Eye (tissue), 1 donor: ENCODE data around the gene SNX27.
"Not testable (repeated sequence)": the region's sequence is repeated elsewhere in the genome, so short reads cannot be mapped to it uniquely, and the experiment has no call there.

Experiments
- DNase-seq: peaks from one replicate; pipeline ENCODE4 v3.0.0-alpha.2; 2015

The SNX27 gene

DNA sequence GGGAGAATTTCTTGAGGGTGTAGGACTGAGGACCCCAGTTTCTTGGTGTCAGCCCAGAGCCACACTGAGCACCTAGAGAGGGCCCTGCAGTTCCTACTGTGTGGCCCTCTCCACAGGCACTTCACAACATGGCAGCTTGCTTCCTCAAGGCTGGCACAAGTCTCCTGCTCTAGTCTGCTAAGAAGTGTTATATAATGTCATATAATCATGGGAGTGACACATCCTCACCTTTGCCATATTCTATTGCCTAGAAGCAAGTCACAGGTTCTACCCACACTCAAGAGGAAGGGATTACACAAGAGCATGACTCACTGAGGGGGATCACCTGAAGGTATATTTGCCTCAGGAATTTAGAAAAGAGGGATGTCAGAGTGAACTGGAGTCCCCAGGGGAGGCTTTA, 5.5 kb upstream of the SNX27 start:
- no peak for DNase-seq

GRCh38 chr1:151606857-151607256, 5.0 kb upstream of the SNX27 start:
- no peak for DNase-seq

DNA sequence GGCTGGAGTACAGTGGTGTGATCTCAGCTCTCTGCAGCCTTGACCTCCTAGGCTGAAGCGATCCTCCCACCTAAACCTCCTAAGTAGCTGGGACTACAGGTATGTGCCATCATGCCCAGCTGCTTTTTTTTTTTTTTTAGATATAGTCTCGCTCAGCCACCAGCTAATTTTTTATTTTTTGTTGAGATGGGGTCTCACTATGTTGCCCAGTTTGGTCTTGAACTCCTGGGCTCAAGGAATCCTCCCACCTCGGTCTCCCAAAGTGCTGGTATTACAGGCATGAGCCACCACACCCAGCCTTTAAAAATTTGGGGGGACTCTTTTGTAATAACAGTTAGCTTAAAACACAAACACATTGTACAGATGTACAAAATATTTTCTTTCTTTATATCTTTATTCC, 1.7 kb upstream of the SNX27 start:
- DNase-seq: no peak

GRCh38 chr1:151611288-151611790, 511 bp upstream of the SNX27 start:
- DNase-seq: no peak

DNA sequence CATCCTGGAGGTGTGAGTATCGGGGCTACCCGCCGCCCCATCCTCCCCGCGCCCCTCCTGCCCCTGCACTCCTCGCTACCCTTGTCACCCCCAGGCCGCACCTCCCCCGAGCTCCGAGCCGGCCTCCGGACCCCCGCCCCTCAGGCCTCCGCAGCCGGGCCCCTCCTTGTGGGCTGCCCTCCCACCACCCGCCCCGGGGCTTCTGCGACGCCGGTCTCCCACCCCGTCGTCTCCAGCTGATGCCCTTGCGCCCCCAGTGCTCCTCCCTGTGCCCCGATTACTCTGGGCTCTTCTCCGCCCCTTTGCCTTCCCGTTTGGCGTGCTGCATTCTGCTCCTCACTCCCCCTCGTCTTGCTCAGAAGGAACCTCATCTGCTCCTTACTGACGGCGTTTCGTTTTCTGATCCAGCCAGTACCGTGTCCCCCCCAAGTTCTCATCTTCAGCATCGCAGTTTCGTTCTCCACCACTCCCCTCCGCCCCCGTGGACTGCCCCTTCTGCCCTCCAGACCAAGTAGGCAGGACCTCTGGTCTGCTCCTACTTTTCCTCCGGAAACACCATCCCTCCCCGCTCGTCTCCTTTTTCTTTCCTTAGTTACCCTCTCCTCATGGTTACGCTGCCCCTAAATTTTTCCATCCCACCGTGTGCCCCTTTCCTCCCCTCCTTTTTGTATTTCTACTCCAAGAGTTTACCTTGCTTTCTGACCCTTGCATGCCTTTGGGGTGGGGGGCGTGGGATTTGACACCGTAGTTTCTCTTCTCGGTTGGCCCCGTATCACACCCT, 841 bp downstream of the SNX27 start:
- peak; percentile 72 for DNase-seq

DNA sequence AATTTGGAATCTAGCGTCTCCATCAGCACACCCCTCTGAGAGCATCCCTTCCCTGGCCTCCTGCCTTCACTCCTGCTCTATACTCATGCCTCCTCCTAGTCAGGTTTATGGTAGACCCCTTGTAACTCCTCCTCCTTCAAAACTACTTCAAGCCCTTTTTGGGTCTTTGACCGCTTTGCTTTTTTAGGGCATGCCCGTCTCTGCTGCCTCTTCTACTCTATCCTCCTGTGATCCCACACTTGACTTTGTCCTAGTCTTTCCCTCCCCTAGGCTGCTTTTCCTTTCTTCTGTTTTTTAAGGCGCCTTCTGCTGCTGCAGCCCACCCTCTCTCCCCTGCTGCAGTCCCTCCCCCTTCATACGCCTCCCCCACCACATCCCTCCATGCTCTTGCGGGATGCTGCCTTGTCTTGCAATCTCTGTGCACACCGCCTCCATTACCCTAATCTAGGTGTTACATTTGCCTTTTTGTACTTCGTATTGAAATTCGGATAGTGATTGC, 1.5 kb downstream of the SNX27 start:
- DNase-seq: peak; percentile 49

GRCh38 chr1:151615711-151616504, 4.1 kb downstream of the SNX27 start:
- DNase-seq: no peak

- DNase-seq: no peak
Observed at GRCh38 chr1:151616505-151616849, 4.6 kb downstream of the SNX27 start.

DNA sequence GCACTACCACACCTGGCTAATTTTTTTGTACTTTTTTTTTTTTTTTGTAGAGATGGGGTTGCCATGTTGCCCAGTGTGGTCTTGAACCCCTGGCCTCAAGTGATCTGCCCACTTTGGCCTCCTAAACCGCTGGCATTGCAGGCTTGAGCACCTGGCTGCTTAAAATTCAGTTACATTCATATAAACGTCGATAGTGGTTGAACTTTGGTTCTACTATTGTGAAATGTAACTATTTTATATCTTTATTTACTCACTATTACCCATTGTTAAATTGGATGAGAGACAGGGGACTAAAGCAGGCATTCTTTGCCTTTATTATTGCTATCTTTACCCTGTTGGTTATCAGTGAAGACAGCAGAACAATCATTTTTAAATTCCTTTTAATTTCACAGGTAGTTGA, 6.2 kb downstream of the SNX27 start:
- DNase-seq: no peak

GRCh38 chr1:151618470-151618869, 6.6 kb downstream of the SNX27 start:
- DNase-seq: no peak

DNA sequence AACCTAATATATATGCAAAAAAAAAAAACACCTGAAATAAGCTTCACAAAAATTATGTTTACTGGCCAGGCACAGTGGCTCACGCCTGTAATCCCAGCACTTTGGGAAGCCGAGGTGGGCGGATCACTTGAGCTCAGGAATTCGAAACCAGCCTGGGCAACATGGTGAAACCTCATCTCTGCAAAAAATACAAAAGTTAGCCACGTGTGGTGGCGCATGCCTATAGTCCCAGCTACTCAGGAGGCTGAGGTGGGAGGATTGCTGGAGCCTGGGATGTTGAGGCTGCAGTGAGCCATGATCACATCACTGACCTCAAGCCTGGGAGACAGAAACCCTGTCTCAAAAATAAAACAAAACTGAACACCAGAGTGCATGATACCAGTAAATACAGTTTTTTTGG, 7.1 kb downstream of the SNX27 start:
- not testable (repeated sequence) for DNase-seq

DNA sequence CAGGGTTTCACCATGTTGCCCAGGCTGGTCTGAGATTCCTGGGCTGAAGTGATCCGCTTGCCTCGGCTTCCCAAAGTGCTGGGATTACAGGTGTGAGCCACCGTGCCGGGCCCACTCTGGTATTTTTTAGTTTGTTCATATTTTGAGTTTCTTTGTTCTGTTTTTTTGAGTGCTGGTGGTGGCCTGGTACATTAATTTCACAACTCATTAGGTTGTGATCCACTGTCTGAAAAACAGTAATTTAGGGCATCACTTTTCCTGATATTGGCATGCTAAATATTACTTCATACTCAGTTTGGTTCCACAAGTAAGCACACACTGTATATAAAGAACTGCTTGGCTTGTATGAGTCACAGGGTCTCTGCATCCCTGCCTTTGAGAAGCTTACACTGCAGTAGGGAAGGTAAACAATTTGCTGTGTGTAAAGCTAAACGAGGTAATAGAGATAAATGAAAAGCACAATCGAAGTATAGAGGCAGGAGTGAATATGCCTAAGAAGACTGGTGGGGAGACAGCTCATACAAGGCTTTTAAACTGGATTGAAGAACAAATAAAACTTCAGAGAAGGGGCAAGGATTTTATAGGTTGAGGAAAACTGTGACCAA, 7.7 kb downstream of the SNX27 start:
- no peak for DNase-seq

DNA sequence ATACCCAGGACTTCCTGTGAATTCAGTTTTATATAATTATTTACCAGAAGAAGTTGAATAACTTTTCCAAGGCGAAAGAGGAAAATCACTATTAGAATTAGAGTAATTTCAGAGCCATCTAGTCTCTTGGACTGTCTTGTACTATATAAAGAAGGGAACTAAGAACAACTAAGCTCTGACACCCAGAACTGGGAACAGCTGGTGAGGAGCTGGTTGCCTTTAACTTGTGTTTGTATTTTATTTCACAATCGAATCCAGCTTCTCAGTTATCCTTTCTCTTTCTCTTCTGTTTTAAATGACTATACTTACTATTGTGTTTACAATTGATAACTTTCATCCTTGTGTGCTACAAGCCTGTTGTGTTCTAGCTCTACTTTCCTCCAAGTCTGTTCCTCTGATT, 8.4 kb downstream of the SNX27 start:
- no peak for DNase-seq

- no peak for DNase-seq
Observed at GRCh38 chr1:151621351-151621750, 9.5 kb downstream of the SNX27 start.

DNA sequence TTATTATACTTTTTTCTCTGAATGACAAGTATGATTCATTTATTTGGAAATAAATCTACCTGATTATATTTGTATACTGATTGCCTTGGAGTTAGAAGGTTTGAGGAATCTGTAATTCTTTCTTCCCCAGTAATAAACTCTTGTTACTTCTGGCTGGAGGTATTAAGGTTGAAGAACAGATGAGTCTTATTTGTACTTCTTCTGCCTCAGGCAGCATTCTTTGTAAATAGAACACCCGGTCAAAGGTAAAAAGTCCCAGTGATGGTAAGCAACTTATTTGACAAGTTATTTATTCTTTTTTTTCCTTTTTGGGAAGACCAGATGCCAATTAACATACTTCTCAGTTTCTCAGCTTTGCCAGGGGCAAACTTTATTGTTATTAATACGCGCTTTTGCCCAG, 12.9 kb downstream of the SNX27 start:
- DNase-seq: no peak

DNA sequence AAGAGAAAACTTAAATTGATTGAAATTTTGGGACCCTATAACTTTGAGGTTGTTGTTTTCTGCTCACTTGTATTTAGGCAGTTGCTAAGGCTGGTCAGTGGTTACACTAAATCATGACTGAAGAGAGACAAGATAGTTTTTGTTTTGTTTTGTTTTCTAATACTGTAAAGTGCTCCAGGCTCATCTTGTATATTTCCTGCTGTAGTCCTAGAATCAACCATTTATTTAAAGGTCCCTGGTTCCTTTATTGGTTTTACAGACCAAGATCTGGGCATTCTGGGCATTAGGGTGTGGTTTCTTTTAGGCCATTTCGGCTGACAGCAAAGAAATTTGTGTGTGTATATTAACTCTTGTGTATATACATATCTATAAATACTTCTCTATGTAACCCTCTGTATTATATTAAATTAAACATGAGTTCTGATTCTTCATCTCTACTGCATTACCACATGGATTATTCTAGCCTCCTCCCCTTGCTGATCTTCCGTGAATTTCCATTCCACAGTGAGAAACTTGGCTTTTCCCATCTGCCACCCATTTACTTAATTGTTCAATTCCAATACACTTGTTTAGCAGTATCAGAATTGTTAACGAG, 15.0 kb downstream of the SNX27 start:
- DNase-seq: no peak

DNA sequence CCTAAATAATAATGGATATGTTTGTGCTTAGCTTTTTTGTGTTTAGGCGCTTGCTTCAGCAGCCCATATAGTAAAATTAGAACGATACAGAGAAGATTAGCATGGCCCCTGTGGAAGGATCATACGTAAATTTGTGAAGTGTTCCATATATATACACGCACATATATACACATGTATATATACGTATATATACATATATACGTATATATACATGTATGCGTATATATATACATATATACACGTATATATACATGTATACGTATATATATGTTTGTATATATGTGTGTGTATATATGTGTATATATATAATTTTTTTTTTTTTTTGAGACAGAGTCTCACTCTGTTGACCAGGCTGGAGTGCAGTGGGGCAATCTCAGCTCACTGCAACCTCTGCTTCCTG, 17.4 kb downstream of the SNX27 start:
- DNase-seq: no peak

DNA sequence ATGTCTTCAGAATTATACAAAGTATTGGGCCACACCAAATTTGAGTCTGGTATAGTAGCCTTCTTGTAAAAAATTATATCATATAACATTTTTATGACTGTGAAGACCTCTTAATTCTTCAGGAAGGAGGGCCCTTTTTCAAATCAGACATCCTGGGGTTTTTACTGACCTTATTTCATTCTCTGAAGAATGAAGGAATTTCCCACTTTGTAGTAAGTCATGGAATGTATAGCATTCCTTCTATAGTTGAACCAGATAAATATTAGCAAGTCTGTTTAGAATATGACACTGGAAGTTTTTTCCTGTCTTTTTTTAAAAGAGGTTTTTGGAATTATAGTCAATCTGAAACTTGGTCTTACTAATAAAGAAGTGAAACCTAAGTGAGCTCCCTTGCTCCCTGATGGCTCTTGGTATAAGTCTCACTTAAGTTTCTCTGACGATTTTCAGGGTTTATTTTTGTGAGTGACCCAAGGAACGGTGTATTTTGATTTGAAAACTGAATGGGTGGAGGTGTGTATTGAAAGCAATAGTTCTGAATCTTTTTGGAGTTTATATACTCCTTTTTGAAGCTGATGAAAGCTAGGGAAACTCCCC, 23.7 kb downstream of the SNX27 start:
- no peak for DNase-seq

GRCh38 chr1:151638074-151638775, 26.4 kb downstream of the SNX27 start:
- DNase-seq: no peak

GRCh38 chr1:151638812-151639211, 27.0 kb downstream of the SNX27 start:
- no peak for DNase-seq

DNA sequence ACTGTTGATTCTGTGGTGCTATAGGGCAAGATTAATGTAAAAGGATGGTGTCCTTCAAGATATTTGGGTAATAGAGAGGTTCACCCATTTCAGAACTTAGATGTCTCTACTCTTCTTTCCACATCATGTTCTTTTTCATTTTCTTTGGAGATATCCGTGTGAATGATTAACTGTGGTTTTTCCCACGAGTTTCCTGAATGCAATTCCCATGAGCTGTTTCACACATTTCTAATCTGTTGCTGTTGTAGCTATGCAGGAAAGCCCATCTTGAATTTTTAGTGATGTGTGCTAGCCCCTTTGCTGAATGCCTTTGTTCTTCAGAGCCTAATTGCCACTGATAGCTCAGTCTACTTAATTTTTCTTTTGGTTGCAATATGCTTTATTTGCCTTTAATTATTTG, 27.6 kb downstream of the SNX27 start:
- DNase-seq: no peak

GRCh38 chr1:151641229-151641628, 29.4 kb downstream of the SNX27 start:
- no peak for DNase-seq
